Sigmoid colon (tissue), 7 donors: ENCODE measurements around the gene RPH3AL. TPM values are rescaled to one million over a fixed set of nuclear protein-coding genes. Genes with fewer than 3 reads are reported as not detected.

Experiments
- DNase-seq: peaks from one replicate; pipeline ENCODE4 v3.0.0-alpha.2; 2019
- H3K27ac ChIP-seq, 4 donors: fragments of 200-600 bp; sonication (generic); one replicate each; pipeline ENCODE4 v1.5.1; 2016 to 2019; ENCODE audit warnings: mild to moderate bottlenecking in 1 of 4
- H3K27me3 ChIP-seq, 3 donors: fragments of 200-600 bp; sonication (generic); one replicate each; pipeline ENCODE4 v1.5.1; 2019; ENCODE audit warnings: mild to moderate bottlenecking in 1 of 3
- H3K36me3 ChIP-seq, 4 donors: fragments of 200-600 bp; sonication (generic); one replicate each; pipeline ENCODE4 v1.5.1; 2016 to 2019
- H3K4me1 ChIP-seq, 4 donors: fragments of 200-600 bp; sonication (generic); one replicate each; pipeline ENCODE4 v1.5.1; 2017 to 2019
- H3K4me3 ChIP-seq, 4 donors: fragments of 200-600 bp; sonication (generic); one replicate each; pipeline ENCODE4 v1.5.1; 2017 to 2019; ENCODE audit warnings: mild to moderate bottlenecking in 2 of 4, moderate library complexity in 1 of 4
- H3K9me3 ChIP-seq, 4 donors: fragments of 200-600 bp in 3 of 4; sonication (generic) in 3 of 4; one replicate each; pipeline versions ENCODE4 v1.5.1 to v1.6.1; 2013 to 2019
- EP300 ChIP-seq, 4 donors: sonication (generic); formaldehyde crosslinking; IDR thresholded peaks; one replicate each; pipeline ENCODE4 v1.6.1; 2017; ENCODE audit warnings: antibody characterized with exemption in 4 of 4
- POLR2A ChIP-seq, 2 donors: fragments of 450-650 bp; IDR thresholded peaks; one replicate each; pipeline ENCODE4 v1.6.1; 2016; ENCODE audit warnings: antibody characterized with exemption in 2 of 2, mild to moderate bottlenecking in 2 of 2, moderate library complexity in 2 of 2
- POLR2AphosphoS5 ChIP-seq, 4 donors: sonication (generic); formaldehyde crosslinking; IDR thresholded peaks; one replicate each; pipeline ENCODE4 v1.6.1; 2017; ENCODE audit warnings: antibody characterized with exemption in 4 of 4
- whole genome bisulfite sequencing, 2 donors: extraction: QIAGEN DNeasy Blood & Tissue Kit; methylation state at CpG; one replicate each; pipeline ENCODE4 v1.1.7; 2013; 5-methylcytosine and 5-hydroxymethylcytosine counted together
- intact Hi-C: fragments of 100-400 bp; cut with DNase I; formaldehyde crosslinking; loops from one replicate; pipeline ENCODE4 v1.15.1; 2023
- polyA plus RNA-seq, 3 donors: library from polyadenylated mRNA; stranded (reverse); fragments of 200-250 nt; gene quantifications; one replicate each; pipeline ENCODE4 v1.2.3, GENCODE V29; 2013
- total RNA-seq, 4 donors: library from RNA; depleted of rRNA; stranded (reverse); fragments of >200 nt; gene quantifications; one replicate each; pipeline ENCODE4 v1.1.0, GENCODE V29; 2016
- TF ChIP-seq, protein P1 (sequence below), 4 experiments: fragments of 450-650 bp in 3 of 4; fragments of 200-600 bp in 1 of 4; IDR thresholded peaks; one replicate each; pipeline ENCODE4 v1.5.1; 2016 to 2019; ENCODE audit warnings: antibody characterized with exemption in 4 of 4, mild to moderate bottlenecking in 3 of 4, moderate library complexity in 2 of 4
- donor health status: healthy with polysubstance abuse.
- donor health status: Bipolar disorder and iron deficiency.
- donor health status: healthy.

Gene RPH3AL
- total and polyA plus RNA-seq, 7 donors: 1.8 to 23.1 (median 12.7) TPM

DNA sequence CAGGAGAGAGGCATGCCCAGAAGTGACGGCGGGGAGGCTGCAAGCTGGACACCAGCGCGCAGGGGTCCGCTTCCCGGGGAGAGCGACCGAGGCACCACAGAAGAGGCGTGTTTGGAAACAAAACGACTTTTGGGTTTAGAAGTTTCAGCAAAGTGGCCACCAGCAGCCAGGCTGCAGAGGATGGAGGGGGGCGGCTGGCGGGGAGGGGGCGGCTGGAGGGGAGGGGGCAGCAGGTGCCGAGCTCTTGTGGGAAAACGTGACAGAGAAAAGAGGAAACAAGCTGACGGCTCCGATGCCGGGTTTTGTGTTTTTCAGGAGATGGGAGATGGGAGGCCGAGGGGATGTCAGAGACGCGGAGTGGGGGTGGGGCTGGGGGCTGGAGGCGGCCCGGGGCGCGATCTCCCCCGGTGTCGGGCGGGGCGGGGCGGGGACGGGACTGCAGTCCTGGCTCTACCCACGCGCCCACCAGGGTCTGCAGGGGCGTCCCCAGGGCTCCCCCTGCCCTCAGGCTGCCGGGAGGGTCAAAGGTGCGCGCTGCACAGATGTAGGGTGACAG, 32.1 kb upstream of the RPH3AL start:
- DNase-seq: no peak
- peak overlapping the region; percentile 33 to 66 (median 58) for H3K4me3 ChIP-seq
- WGBS, 2 donors: 33 to 43% methylated on average over 37 of the region's 37 CpGs
- H3K36me3 ChIP-seq: no peaks in the 10 kb centered on the region
- H3K27me3 ChIP-seq: peaks cover 0 to 37% (median 27%) of the 10 kb centered on the region in 3 donors
- H3K9me3 ChIP-seq: no peaks in the 10 kb centered on the region
- H3K27ac ChIP-seq: peak overlapping the region in 3 of 4 donors; percentile 60 to 69 (median 66)
- TF ChIP-seq POLR2A (IDR thresholded peaks at IDR 0.05) (no peak), POLR2AphosphoS5 (IDR thresholded peaks at IDR 0.05) (no peak), EP300 (IDR thresholded peaks at IDR 0.05) (no peak)
- TF ChIP-seq, protein P1, sequence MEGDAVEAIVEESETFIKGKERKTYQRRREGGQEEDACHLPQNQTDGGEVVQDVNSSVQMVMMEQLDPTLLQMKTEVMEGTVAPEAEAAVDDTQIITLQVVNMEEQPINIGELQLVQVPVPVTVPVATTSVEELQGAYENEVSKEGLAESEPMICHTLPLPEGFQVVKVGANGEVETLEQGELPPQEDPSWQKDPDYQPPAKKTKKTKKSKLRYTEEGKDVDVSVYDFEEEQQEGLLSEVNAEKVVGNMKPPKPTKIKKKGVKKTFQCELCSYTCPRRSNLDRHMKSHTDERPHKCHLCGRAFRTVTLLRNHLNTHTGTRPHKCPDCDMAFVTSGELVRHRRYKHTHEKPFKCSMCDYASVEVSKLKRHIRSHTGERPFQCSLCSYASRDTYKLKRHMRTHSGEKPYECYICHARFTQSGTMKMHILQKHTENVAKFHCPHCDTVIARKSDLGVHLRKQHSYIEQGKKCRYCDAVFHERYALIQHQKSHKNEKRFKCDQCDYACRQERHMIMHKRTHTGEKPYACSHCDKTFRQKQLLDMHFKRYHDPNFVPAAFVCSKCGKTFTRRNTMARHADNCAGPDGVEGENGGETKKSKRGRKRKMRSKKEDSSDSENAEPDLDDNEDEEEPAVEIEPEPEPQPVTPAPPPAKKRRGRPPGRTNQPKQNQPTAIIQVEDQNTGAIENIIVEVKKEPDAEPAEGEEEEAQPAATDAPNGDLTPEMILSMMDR (IDR thresholded peaks at IDR 0.05): no peak
- intact Hi-C loops: no loop called here
- H3K4me1 ChIP-seq: peaks cover 0 to 16% (median 12%) of the 10 kb centered on the region in 4 donors

DNA sequence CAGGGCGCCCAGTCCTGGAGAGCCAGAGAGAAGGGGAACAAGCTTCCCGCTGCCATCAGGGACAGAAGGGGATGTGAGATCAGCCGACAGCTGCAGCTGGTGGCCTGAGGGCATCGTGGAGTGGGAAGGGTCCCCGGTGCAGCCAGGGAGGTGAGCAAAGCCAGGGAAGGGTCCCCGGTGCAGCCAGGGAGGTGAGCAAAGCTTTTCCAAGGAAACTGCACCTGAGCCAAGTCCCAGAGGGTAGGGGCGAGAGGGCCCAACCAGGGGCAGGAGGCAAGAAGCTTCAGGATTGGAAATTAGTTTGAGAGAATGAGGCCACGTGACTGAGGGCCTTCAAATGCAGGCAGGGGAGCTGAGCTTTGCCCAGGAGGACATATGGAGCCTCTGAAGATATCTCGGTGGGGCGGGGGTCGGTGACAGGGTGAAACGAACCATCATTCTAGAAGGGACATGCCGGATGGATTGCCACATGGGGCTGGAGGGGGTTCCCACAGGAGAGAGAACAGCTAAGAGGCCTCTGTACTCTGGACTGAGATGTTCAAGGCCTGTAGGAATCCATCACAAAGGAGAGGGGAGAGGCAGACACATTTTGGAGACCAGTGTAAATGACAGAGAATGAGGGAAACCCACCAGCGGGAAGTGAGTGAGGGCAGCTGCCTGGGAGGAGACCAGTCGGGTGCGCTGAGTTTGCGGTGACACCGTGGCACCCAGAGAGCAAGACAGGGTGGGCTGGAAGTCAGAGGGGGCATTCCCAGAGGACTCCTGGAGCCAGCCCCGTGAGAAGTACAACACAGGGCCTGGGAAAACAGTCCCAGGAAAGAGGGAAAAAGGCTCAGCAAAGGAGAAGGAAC, 31.4 kb upstream of the RPH3AL start:
- Histone ChIP-seq H3K36me3 (no peaks in the 10 kb centered on the region), H3K9me3 (no peaks in the 10 kb centered on the region), H3K4me3 (no peak overlapping the region), H3K27me3 (peaks cover 0 to 37% (median 27%) of the 10 kb centered on the region in 3 donors), H3K4me1 (peaks cover 0 to 16% (median 12%) of the 10 kb centered on the region in 4 donors), H3K27ac (peak overlapping the region in 2 of 4 donors; percentile 66 to 69)
- WGBS, 2 donors: 84 to 87% methylated on average over 19 of the region's 19 CpGs
- no peak for TF ChIP-seq POLR2A (IDR thresholded peaks at IDR 0.05)
- TF ChIP-seq, protein P1 (IDR thresholded peaks at IDR 0.05): no peak
- intact Hi-C loops: no loop called here
- no peak for DNase-seq

DNA sequence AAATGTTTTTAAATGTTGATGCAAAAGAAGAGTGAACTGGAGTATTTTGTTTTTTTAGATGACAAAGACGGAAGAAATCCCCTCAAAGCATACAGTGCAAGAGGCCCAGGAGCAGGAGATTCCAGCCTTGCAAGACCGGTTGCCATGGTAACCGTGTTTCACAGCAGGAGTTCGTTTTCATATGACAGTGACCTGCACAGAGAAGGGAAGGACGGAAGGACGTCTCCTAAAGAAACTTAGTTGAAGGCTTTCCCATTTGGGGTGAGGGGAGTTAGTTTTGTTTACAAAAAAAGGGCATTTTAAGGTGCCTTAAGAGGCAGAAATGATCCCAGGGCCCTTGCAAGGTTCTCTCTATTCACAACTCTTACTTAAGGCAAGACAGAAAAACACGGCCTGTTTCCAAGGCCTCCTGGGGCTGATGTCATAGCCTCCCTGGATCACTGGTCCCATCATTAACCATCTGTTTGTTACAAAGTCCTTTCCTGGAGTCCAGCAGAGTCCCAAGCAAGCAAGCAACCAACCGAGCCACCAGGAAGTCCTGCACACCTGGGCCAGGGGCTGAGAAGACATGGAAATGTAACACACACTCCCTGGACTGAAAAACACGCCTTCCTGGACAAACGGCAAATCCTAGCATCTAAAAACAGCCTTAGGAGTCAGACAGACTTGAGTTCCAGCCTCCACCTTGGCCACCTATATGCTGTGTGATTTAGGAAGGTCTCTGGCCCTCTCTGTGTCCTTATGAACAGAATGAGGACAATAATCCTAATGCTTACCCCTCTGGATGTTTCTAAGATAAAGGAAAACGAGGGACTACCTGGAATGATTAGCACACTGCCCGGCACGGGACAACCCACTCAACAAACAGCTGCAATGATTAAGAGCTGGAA, 30.3 kb upstream of the RPH3AL start:
- 63 to 73% methylated on average over 13 of the region's 13 CpGs for WGBS, 2 donors
- Histone ChIP-seq H3K27me3 (peaks cover 0 to 37% (median 27%) of the 10 kb centered on the region in 3 donors), H3K27ac (peak overlapping the region in 2 of 4 donors; percentile 20 to 66), H3K36me3 (no peaks in the 10 kb centered on the region), H3K4me1 (peaks cover 0 to 16% (median 12%) of the 10 kb centered on the region in 4 donors), H3K4me3 (no peak overlapping the region), H3K9me3 (no peaks in the 10 kb centered on the region)
- intact Hi-C loops: no loop called here
- peak; percentile 78 for DNase-seq
- TF ChIP-seq, protein P1 (IDR thresholded peaks at IDR 0.05): no peak
- TF ChIP-seq POLR2A (IDR thresholded peaks at IDR 0.05): no peak
- no peak for TF ChIP-seq POLR2AphosphoS5 (IDR thresholded peaks at IDR 0.05)
- TF ChIP-seq EP300 (IDR thresholded peaks at IDR 0.05): no peak

DNA sequence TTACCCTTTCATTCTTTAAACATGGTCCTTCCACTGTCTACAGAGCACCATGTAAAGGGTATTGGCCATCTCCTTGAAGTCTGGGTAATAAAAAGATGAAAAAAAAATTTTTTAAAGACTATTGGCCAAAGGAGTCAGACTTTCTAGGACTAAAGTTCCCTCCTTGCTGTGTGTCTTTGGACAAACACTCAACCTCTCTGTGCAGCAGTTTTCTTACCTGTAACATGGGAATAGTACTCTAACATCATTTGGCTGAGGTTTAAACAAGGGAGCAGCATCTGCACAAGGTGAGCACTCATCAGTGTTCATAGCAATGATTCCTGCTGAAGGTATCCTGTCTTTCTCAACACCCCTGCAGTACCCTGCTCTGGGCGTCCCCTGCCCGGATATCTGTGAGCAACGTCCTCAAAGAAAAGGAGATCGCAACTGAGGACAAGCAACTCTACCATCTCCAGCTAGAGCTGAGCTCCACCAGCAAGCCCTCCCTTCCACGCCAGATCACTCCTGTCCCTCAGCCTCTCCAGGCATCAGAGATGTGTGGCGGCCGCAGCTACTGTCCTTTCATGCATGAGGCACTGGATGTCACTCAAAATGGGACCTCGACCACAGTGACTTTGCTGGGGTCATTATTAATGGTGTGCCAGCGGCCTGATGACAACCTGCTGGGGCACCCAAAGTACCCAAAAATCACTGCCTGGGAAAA, 29.5 kb upstream of the RPH3AL start:
- DNase-seq: no peak
- Histone ChIP-seq H3K36me3 (no peaks in the 10 kb centered on the region), H3K4me3 (no peak overlapping the region), H3K27me3 (peaks cover 0 to 35% (median 22%) of the 10 kb centered on the region in 3 donors), H3K9me3 (no peaks in the 10 kb centered on the region), H3K27ac (peak overlapping the region in 1 of 4 donors; percentile 15), H3K4me1 (peaks cover 0 to 16% (median 12%) of the 10 kb centered on the region in 4 donors)
- WGBS, 2 donors: 86 to 91% methylated on average over 9 of the region's 9 CpGs
- intact Hi-C loops: no loop called here
- TF ChIP-seq EP300 (IDR thresholded peaks at IDR 0.05): no peak
- TF ChIP-seq, protein P1 (IDR thresholded peaks at IDR 0.05): no peak
- no peak for TF ChIP-seq POLR2AphosphoS5 (IDR thresholded peaks at IDR 0.05)
